Gastrocnemius medialis (tissue), 4 donors: ENCODE measurements around the gene TMEM234.

Experiments
- POLR2A ChIP-seq, 2 donors: fragments of 450-650 bp; IDR thresholded peaks; one replicate each; pipeline ENCODE4 v1.6.1; 2017; ENCODE audit warnings: antibody characterized with exemption in 2 of 2, mild to moderate bottlenecking in 2 of 2, moderate library complexity in 2 of 2
- TF ChIP-seq, protein P1 (sequence below), 5 experiments: fragments of 450-650 bp in 3 of 5; fragments of 200-600 bp in 2 of 5; sonication (generic) in 2 of 5; IDR thresholded peaks in 4 of 5; conservative IDR thresholded peaks in 1 of 5; 1 replicate in 4 of 5; 2 replicates in 1 of 5; pipeline ENCODE4 v1.5.1; 2016 to 2019; ENCODE audit warnings: antibody characterized with exemption in 5 of 5, mild to moderate bottlenecking in 3 of 5, moderate library complexity in 3 of 5

DNA sequence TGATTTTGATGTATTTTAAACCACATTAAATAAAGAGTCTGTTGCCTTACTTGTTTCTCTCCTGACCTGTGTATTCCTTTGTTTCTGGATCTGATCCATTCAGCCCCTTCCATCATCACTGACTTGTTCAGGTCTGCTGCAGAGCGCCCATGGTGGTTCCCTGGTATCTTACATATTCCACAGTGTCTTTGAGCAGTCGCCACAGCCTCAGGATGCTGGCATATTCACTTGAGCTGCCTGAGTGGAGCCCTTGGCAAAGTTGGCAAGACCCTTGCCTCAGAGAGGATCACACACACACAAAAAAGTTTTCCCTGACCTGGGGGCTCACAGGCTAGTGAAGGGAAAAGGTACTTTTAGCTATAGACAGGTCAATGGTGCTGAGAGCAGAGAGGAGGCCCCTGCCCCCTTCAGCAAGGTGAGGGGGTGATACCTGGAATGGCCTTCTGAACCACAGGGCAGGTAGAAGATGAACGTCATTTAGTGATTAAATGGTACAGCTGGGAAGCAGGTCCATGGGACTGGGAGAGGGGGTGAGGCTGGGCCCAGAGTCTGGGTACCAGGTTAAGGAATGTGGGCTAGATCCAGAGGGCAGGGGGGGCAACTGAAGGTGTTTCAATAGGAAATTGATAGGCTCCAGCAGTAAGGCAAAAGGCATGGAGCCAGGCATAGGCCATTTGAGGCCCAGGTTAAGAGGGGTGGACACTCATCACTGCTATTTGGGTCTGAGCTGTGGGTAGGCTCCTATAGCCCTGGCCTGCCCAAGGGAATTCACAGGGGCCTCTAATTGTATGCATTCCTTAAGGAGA lies 23.7 kb downstream of the TMEM234 start:
- TF ChIP-seq, protein P1, sequence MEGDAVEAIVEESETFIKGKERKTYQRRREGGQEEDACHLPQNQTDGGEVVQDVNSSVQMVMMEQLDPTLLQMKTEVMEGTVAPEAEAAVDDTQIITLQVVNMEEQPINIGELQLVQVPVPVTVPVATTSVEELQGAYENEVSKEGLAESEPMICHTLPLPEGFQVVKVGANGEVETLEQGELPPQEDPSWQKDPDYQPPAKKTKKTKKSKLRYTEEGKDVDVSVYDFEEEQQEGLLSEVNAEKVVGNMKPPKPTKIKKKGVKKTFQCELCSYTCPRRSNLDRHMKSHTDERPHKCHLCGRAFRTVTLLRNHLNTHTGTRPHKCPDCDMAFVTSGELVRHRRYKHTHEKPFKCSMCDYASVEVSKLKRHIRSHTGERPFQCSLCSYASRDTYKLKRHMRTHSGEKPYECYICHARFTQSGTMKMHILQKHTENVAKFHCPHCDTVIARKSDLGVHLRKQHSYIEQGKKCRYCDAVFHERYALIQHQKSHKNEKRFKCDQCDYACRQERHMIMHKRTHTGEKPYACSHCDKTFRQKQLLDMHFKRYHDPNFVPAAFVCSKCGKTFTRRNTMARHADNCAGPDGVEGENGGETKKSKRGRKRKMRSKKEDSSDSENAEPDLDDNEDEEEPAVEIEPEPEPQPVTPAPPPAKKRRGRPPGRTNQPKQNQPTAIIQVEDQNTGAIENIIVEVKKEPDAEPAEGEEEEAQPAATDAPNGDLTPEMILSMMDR (IDR thresholded peaks at IDR 0.05 in 4 of 5, conservative IDR thresholded peaks at IDR 0.05 in 1 of 5) = no peak
- no peak for TF ChIP-seq POLR2A (IDR thresholded peaks at IDR 0.05)
